RPMI7951 (cell line): ENCODE data around the gene TGM4. TPM values are rescaled to one million over a fixed set of nuclear protein-coding genes. Genes with fewer than 3 reads are reported as not detected.
A peak's percentile ranks its signal among the peaks of the same experiment; 100 is the strongest.
"Not testable (repeated sequence)": the region's sequence is repeated elsewhere in the genome, so short reads cannot be mapped to it uniquely, and the experiment has no call there.

Experiments used
- DNase-seq: peaks from one replicate; pipeline ENCODE4 v3.0.0-alpha.2; 2012; ENCODE audit warnings: low read depth
- total RNA-seq: library from RNA; depleted of rRNA; stranded (reverse); fragments of >200 nt; shearing (Covaris generic); gene quantifications from 2 replicates; pipeline ENCODE4 v1.2.3, GENCODE V29; 2014

The TGM4 gene
- total RNA-seq, 1 experiment from 2014 or later: not detected

- DNase-seq: no peak
Measured at GRCh38 chr3:44914936-44915335, 40.5 kb downstream of the TGM4 start.

GRCh38 chr3:44915702-44916438, 41.5 kb downstream of the TGM4 start:
- DNase-seq: peak; percentile 33

- DNase-seq: no peak
Measured at GRCh38 chr3:44918087-44918486, 43.7 kb downstream of the TGM4 start.

- no peak for DNase-seq
Measured at GRCh38 chr3:44918581-44918980, 44.2 kb downstream of the TGM4 start.

- no peak for DNase-seq
Measured at GRCh38 chr3:44920081-44920480, 45.7 kb downstream of the TGM4 start.

- DNase-seq: no peak
Measured at GRCh38 chr3:44923632-44924456, 49.4 kb downstream of the TGM4 start.

- no peak for DNase-seq
Measured at GRCh38 chr3:44924457-44925084, 50.2 kb downstream of the TGM4 start.

- DNase-seq: no peak
Measured at GRCh38 chr3:44926172-44926571, 51.8 kb downstream of the TGM4 start.

- no peak for DNase-seq
Measured at GRCh38 chr3:44926921-44927320, 52.5 kb downstream of the TGM4 start.

- DNase-seq: no peak
Measured at GRCh38 chr3:44927371-44927770, 53.0 kb downstream of the TGM4 start.

- DNase-seq: no peak
Measured at GRCh38 chr3:44929782-44930181, 55.4 kb downstream of the TGM4 start.

GRCh38 chr3:44930911-44931310, 56.5 kb downstream of the TGM4 start:
- no peak for DNase-seq

GRCh38 chr3:44931791-44932190, 57.4 kb downstream of the TGM4 start:
- no peak for DNase-seq

GRCh38 chr3:44932271-44932670, 57.9 kb downstream of the TGM4 start:
- DNase-seq: no peak

GRCh38 chr3:44932986-44933944, 58.9 kb downstream of the TGM4 start:
- no peak for DNase-seq

- no peak for DNase-seq
Measured at GRCh38 chr3:44939581-44940036, 65.2 kb downstream of the TGM4 start.

- peak; percentile 34 for DNase-seq
Measured at GRCh38 chr3:44942202-44942921, 68.0 kb downstream of the TGM4 start.

GRCh38 chr3:44948239-44948638, 73.8 kb downstream of the TGM4 start:
- no peak for DNase-seq

GRCh38 chr3:44949770-44950169, 75.4 kb downstream of the TGM4 start:
- DNase-seq: not testable (repeated sequence)

- no peak for DNase-seq
Measured at GRCh38 chr3:44950275-44950734, 75.9 kb downstream of the TGM4 start.

GRCh38 chr3:44952689-44953088, 78.3 kb downstream of the TGM4 start:
- DNase-seq: no peak
